Heart left ventricle (tissue), 16 donors: Measurements from ENCODE around the gene TMPRSS7. TPM values are rescaled to one million over a fixed set of nuclear protein-coding genes. Genes with fewer than 3 reads are reported as not detected.
A peak's percentile ranks its signal among the peaks of the same experiment; 100 is the strongest.

Source experiments
- ATAC-seq, 4 donors: fragments of 200-7000 bp; cut with Tn5 transposase; one replicate each; pipeline ENCODE4 v1.9.1; 2020 to 2022; ENCODE audit warnings: moderate library complexity in 4 of 4, mild to moderate bottlenecking in 3 of 4, moderate number of reproducible peaks in 1 of 4
- DNase-seq, 5 donors: peaks; one replicate each; pipeline ENCODE4 v3.0.0-alpha.2; 2020
- H3K27ac ChIP-seq, 12 donors: fragments of 200-600 bp; sonication (generic) in 4 of 12; one replicate each; pipeline versions ENCODE4 v1.5.0 to v1.8.0; 2016 to 2022; ENCODE audit warnings: mild to moderate bottlenecking in 2 of 12
- H3K27me3 ChIP-seq, 9 donors: fragments of 200-600 bp; sonication (generic) in 2 of 9; one replicate each; pipeline versions ENCODE4 v1.5.1 to v1.8.0; 2016 to 2022; ENCODE audit warnings: mild to moderate bottlenecking in 3 of 9
- H3K36me3 ChIP-seq, 9 donors: fragments of 200-600 bp; sonication (generic) in 2 of 9; one replicate each; pipeline versions ENCODE4 v1.5.0 to v1.8.0; 2018 to 2022; ENCODE audit warnings: mild to moderate bottlenecking in 2 of 9
- H3K4me1 ChIP-seq, 12 donors: fragments of 200-600 bp; sonication (generic) in 4 of 12; one replicate each; pipeline versions ENCODE4 v1.5.0 to v1.8.0; 2016 to 2022; ENCODE audit warnings: mild to moderate bottlenecking in 3 of 12
- H3K4me3 ChIP-seq, 12 donors: fragments of 200-600 bp; sonication (generic) in 4 of 12; one replicate each; pipeline versions ENCODE4 v1.5.0 to v1.8.0; 2017 to 2022; ENCODE audit warnings: mild to moderate bottlenecking in 9 of 12, moderate library complexity in 4 of 12
- H3K9me3 ChIP-seq, 12 donors: fragments of 200-600 bp; sonication (generic) in 4 of 12; one replicate each; pipeline versions ENCODE4 v1.5.0 to v1.8.0; 2016 to 2022; ENCODE audit warnings: mild to moderate bottlenecking in 1 of 12
- POLR2A ChIP-seq, 2 donors: fragments of 450-650 bp; IDR thresholded peaks; one replicate each; pipeline ENCODE4 v1.6.1; 2017; ENCODE audit warnings: antibody characterized with exemption in 2 of 2, mild to moderate bottlenecking in 2 of 2, moderate library complexity in 2 of 2
- WGBS, 4 donors: extraction: QIAGEN DNeasy Blood & Tissue Kit in 2 of 4; methylation state at CpG; one replicate each; pipeline versions ENCODE4 v1.1.5 to v1.1.7; 2013 to 2018; 5-methylcytosine and 5-hydroxymethylcytosine counted together
- intact Hi-C, 10 donors: fragments of 100-400 bp; cut with DNase I; formaldehyde crosslinking; loops; one replicate each; pipeline versions ENCODE4 v1.11.1 to v1.14.2; 2022
- polyA plus RNA-seq, 2 donors: library from polyadenylated mRNA; stranded (reverse); fragments of 200-250 nt; gene quantifications; one replicate each; pipeline ENCODE4 v1.2.3, GENCODE V29; 2013
- total RNA-seq, 9 donors: library from RNA; depleted of rRNA in 2 of 9; stranded (reverse); fragments of >200 nt in 2 of 9; fragmentation: NEBNext Ultra II Directional in 3 of 9; extraction: Animal tissue kit (Norgen Biotek cat#: 25700) in 3 of 9; gene quantifications; one replicate each; pipeline versions ENCODE4 v1.1.0 to v1.2.4, GENCODE V29; 2016 to 2023
- TF ChIP-seq, protein P1 (sequence below), 12 donors: fragments of 200-600 bp; sonication (generic) in 4 of 12; IDR thresholded peaks; one replicate each; pipeline versions ENCODE4 v1.5.0 to v1.8.0; 2018 to 2022; ENCODE audit warnings: antibody characterized with exemption in 12 of 12, mild to moderate bottlenecking in 5 of 12
- donor health status: ischemic (EF 13 %, LVEDD 7.1; RV severe dilation, severe dysfunction).
- donor health status: healthy with polysubstance abuse.
- donor health status: DM: no; HTN: yes; CAD: no.
- donor health status: DM: no; HTN: no; CAD: no.
- donor health status: ischemic (EF 25% LVEDD 6.9; RV normal size, moderate dysfunction).
- donor health status: ischemic (EF 25% LVEDD 5.7; RV mildly dilated, moderate dysfunction).
- donor health status: healthy.
- donor health status: DM: yes; HTN: yes; CAD: no.
- donor health status: ischemic (EF 35%, LVEDD 5.7; RV mildly dilated, moderate dysfunction).
- donor health status: nonischemic (EF 11% LVEDD 7.7; RV severe dilation, severe dysfunction).
- donor health status: DM: yes; HTN: yes; CAD: no.
- donor health status: PGD.
- donor health status: ischemic (EF 29% LVEDD 5.4; RV normal size, mild dysfunction).
- donor health status: nonischemic (EF 23%, LVEDD 6.1; RV moderate dilation, normal function).

TMPRSS7 gene
- total and polyA plus RNA-seq, 11 donors: not detected

DNA sequence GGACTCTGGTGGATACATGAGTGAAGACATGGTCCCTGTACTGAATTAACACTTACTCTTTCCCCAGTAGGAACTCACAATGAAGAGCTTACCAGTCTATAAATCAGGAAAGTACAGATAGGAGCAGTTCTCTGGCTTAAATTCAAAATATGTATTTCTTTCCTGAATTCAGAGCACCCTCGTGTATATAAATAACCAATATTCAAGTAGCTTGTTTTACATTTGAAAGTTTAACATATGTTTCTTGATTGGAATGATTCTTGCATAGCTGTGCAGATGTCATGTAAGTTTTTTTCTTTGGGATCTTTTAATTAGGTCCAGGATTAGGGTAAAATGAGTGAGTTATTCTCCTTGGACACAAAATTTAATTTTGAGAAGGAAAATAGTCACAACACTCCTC is 14.8 kb upstream of the TMPRSS7 start:
- DNase-seq (no peak), ATAC-seq (no peak)
- Histone ChIP-seq H3K27me3 (no peaks in the 10 kb centered on the region), H3K4me1 (no peaks in the 10 kb centered on the region), H3K36me3 (no peaks in the 10 kb centered on the region), H3K4me3 (no peak overlapping the region), H3K9me3 (peaks cover 0 to 6% (median 0%) of the 10 kb centered on the region in 12 donors), H3K27ac (no peak overlapping the region)
- 71 to 81% (median 79%) methylated on average over 1 of the region's 1 CpG for WGBS, 4 donors
- intact Hi-C loops: loop anchor here in 2 of 10 donors (2.0 to 5.0 kb wide), 2 partner anchors 303 to 352 kb away; no protein-coding TSS in a partner anchor
- TF ChIP-seq, protein P1, sequence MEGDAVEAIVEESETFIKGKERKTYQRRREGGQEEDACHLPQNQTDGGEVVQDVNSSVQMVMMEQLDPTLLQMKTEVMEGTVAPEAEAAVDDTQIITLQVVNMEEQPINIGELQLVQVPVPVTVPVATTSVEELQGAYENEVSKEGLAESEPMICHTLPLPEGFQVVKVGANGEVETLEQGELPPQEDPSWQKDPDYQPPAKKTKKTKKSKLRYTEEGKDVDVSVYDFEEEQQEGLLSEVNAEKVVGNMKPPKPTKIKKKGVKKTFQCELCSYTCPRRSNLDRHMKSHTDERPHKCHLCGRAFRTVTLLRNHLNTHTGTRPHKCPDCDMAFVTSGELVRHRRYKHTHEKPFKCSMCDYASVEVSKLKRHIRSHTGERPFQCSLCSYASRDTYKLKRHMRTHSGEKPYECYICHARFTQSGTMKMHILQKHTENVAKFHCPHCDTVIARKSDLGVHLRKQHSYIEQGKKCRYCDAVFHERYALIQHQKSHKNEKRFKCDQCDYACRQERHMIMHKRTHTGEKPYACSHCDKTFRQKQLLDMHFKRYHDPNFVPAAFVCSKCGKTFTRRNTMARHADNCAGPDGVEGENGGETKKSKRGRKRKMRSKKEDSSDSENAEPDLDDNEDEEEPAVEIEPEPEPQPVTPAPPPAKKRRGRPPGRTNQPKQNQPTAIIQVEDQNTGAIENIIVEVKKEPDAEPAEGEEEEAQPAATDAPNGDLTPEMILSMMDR (IDR thresholded peaks at IDR 0.05): no peak
- TF ChIP-seq POLR2A (IDR thresholded peaks at IDR 0.05): no peak

DNA sequence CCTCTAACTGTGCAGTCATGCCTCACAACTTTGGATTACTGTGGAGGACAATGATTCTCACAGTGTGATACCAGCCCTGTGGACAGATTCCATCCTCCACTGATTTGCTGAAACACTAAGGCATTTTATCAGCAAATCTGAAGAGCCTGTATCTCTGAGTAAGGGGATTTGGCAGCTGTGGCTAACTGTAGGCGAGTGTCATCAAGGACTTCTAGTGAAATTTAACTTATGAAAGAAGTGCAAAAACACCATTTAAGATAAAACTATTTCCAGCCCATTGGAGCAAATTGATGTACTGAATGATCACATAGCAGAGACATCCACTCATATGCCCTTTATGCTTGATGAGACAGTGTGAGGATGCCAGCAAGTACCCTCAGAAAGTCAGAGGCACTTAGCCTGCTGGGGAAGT is 13.9 kb upstream of the TMPRSS7 start:
- H3K36me3 ChIP-seq: no peaks in the 10 kb centered on the region
- no peak for TF ChIP-seq POLR2A (IDR thresholded peaks at IDR 0.05)
- TF ChIP-seq, protein P1 (IDR thresholded peaks at IDR 0.05): no peak
- no peak overlapping the region for H3K27ac ChIP-seq
- no peaks in the 10 kb centered on the region for H3K4me1 ChIP-seq
- 62 to 81% (median 74%) methylated on average over 1 of the region's 1 CpG for WGBS, 4 donors
- peaks cover 0 to 6% (median 0%) of the 10 kb centered on the region in 12 donors for H3K9me3 ChIP-seq
- intact Hi-C loops: loop anchor here in 1 of 10 donors (5.0 kb wide), 1 partner anchor 353 kb away; no protein-coding TSS in a partner anchor
- DNase-seq (no peak), ATAC-seq (no peak)
- H3K27me3 ChIP-seq: no peaks in the 10 kb centered on the region
- no peak overlapping the region for H3K4me3 ChIP-seq

DNA sequence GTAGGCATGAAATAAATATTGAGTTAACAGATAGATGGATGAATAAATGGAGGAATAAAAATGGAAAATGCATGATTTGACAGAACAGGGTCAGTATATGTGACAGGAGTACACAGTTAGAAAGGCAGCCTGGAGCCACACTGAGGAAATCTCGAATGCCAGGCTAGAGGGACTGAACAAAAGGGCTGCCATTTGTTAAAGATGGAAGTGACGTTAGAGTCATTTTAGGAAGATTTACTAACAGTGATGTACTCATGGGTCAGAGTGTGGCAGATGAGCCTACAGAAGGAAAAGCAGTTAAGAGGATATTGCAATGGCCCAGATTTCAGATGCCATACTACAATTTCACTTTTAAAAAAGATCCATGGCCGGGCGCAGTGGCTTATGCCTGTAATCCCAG is 7.4 kb upstream of the TMPRSS7 start:
- Histone ChIP-seq H3K4me3 (no peak overlapping the region), H3K4me1 (peaks cover 0 to 10% (median 0%) of the 10 kb centered on the region in 12 donors), H3K36me3 (no peaks in the 10 kb centered on the region), H3K9me3 (no peaks in the 10 kb centered on the region), H3K27ac (no peak overlapping the region), H3K27me3 (no peaks in the 10 kb centered on the region)
- WGBS, 4 donors: 92 to 97% (median 94%) methylated on average over 4 of the region's 4 CpGs
- intact Hi-C loops: no loop called here
- ATAC-seq (no peak), DNase-seq (no peak)
- TF ChIP-seq, protein P1 (IDR thresholded peaks at IDR 0.05): no peak
- TF ChIP-seq POLR2A (IDR thresholded peaks at IDR 0.05): no peak

DNA sequence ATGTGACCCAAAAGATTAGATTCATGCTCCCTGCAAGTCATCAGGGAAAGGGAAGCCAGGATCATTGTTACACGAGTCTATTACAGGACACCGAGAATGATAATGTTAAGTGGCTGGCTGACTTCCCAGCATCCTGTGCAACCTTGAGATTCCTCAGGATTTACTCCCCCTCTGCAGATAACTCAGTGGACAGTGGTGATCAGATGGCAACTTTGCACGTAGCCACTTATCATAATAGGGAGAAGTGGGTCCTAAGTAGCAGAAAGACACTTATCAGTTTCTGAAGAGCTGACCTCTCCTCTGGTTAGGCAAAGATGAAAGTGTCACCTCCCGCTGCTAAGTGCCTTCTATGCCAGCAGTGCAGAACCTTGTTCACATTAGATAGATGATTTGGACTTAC is 6.7 kb upstream of the TMPRSS7 start:
- Histone ChIP-seq H3K4me3 (no peak overlapping the region), H3K36me3 (no peaks in the 10 kb centered on the region), H3K27ac (no peak overlapping the region), H3K4me1 (peaks cover 0 to 16% (median 0%) of the 10 kb centered on the region in 12 donors), H3K9me3 (no peaks in the 10 kb centered on the region), H3K27me3 (no peaks in the 10 kb centered on the region)
- DNase-seq (peak in 2 of 5 donors; percentile 25 to 34), ATAC-seq (peak in 3 of 4 donors; percentile 58 to 89 (median 82))
- intact Hi-C loops: no loop called here
- TF ChIP-seq, protein P1 (IDR thresholded peaks at IDR 0.05): no peak
- no peak for TF ChIP-seq POLR2A (IDR thresholded peaks at IDR 0.05)
- 17 to 33% (median 20%) methylated on average over 4 of the region's 4 CpGs for WGBS, 4 donors
